Natural killer cell (primary cell): ENCODE results near the gene HS6ST3. TPM values are rescaled to one million over a fixed set of nuclear protein-coding genes. Genes with fewer than 3 reads are reported as not detected.

ENCODE experiments used
- ATAC-seq, 3 donors: fragments of 150-1000 bp in 2 of 3; fragments of 200-7000 bp in 1 of 3; cut with Tn5 transposase; 1 replicate in 1 of 3; 2 replicates in 2 of 3; pipeline ENCODE4 v1.10.0; 2021; ENCODE audit warnings: mild to moderate bottlenecking in 2 of 3, moderate library complexity in 2 of 3
- DNase-seq, 2 donors: peaks; one replicate each; pipeline versions ENCODE4 v3.0.0 to v3.0.0-alpha.2; 2013 to 2021; ENCODE audit warnings: mixed read lengths in 1 of 2
- H3K27ac ChIP-seq: one replicate; pipeline ENCODE4 v1.5.1; 2013; ENCODE audit warnings: mild to moderate bottlenecking, low read length
- H3K27me3 ChIP-seq: one replicate; pipeline ENCODE4 v1.6.1; 2013; ENCODE audit warnings: low read length; ENCODE audit not compliant: control insufficient read depth, insufficient read depth
- H3K36me3 ChIP-seq: one replicate; pipeline ENCODE4 v1.6.1; 2013; ENCODE audit warnings: low read length; ENCODE audit not compliant: control insufficient read depth, insufficient read depth
- H3K4me1 ChIP-seq: one replicate; pipeline ENCODE4 v1.6.1; 2013; ENCODE audit warnings: low read length; ENCODE audit not compliant: control insufficient read depth, insufficient read depth
- H3K4me3 ChIP-seq: one replicate; pipeline ENCODE4 v1.5.1; 2013; ENCODE audit warnings: low read length
- H3K9me3 ChIP-seq: one replicate; pipeline ENCODE4 v1.6.1; 2013; ENCODE audit warnings: low read length; ENCODE audit not compliant: control insufficient read depth, insufficient read depth
- H3K27ac Mint-ChIP-seq, 2 donors: one replicate each; pipeline ENCODE4 v1.8.0; 2022; ENCODE audit warnings: mild to moderate bottlenecking in 2 of 2, mixed read lengths in 2 of 2, moderate library complexity in 1 of 2
- H3K27me3 Mint-ChIP-seq, 2 donors: one replicate each; pipeline ENCODE4 v1.8.0; 2022; ENCODE audit warnings: low read depth in 2 of 2, mixed read lengths in 2 of 2
- H3K36me3 Mint-ChIP-seq: one replicate; pipeline ENCODE4 v1.8.0; 2022; ENCODE audit warnings: mixed read lengths
- H3K4me1 Mint-ChIP-seq, 2 donors: one replicate each; pipeline ENCODE4 v1.8.0; 2022; ENCODE audit warnings: mixed read lengths in 2 of 2
- H3K4me3 Mint-ChIP-seq: one replicate; pipeline ENCODE4 v1.8.0; 2022; ENCODE audit warnings: mild to moderate bottlenecking, moderate library complexity, mixed read lengths
- H3K9me3 Mint-ChIP-seq, 2 donors: one replicate each; pipeline ENCODE4 v1.8.0; 2022; ENCODE audit warnings: mixed read lengths in 2 of 2
- WGBS: methylation state at CpG from one replicate; pipeline ENCODE4 v1.1.7; 2013; ENCODE audit warnings: missing lambda C conversion rate; ENCODE audit not compliant: insufficient coverage; 5-methylcytosine and 5-hydroxymethylcytosine counted together
- intact Hi-C: fragments of 100-400 bp; cut with micrococcal nuclease; formaldehyde crosslinking; loops from one replicate; pipeline ENCODE4 v1.14.2; 2022
- total RNA-seq, 4 donors: library from RNA; stranded (reverse); fragments of 120-200 nt in 1 of 4; gene quantifications; one replicate each; pipeline versions ENCODE4 v1.2.3 to v1.2.4, GENCODE V29; 2013 to 2022
- TF ChIP-seq, protein P1 (sequence below): fragments of 200-600 bp; IDR thresholded peaks from one replicate; pipeline ENCODE4 v1.8.0; 2022; ENCODE audit warnings: antibody characterized with exemption

HS6ST3 gene
- total RNA-seq, 3 donors from 2014 or later (not counting 1 experiment from before 2014, with no cell fraction given): not detected

DNA sequence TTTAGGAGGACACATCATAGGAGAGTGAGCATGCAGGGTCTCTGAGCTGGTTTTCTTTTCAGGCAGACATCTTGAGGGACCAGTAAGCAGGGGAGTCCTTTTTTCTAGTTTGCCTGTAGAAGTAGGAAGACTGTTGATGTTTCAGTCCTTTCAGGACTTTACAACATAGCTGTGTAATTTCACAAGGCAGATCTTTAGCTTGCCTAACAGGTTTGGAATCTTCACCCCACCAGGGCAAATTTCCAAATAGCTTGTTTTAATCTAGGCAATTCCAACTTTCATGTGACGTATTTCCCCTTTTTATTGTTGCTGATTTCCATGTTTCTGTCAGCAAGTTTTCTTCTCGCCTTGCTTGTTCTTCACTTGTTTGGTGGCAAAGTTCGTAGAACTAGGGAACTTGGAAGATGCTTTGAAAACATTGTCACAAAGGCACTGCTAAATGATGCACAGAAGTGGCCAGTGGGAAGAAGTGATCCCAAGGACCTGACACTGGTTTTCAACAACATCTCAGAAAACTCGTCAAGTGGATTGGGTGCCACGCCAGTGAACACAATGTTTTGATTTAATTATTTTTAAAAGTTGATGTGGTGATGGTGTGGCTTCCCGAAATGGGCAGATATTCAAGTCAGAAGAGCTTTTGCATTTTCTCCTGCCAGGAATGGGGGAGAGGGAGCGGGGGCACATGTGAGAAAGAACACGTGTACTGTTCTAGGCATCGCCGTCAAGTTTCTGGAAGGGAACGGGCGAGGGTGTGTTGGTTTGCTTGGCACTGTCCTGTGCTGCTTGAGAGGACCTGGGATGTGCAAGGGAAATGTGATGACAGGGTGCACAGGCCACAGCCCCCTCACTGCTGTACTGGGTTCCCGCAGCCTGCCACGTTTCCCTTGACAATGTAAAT, 485.8 kb downstream of the HS6ST3 start:
- TF ChIP-seq, protein P1, sequence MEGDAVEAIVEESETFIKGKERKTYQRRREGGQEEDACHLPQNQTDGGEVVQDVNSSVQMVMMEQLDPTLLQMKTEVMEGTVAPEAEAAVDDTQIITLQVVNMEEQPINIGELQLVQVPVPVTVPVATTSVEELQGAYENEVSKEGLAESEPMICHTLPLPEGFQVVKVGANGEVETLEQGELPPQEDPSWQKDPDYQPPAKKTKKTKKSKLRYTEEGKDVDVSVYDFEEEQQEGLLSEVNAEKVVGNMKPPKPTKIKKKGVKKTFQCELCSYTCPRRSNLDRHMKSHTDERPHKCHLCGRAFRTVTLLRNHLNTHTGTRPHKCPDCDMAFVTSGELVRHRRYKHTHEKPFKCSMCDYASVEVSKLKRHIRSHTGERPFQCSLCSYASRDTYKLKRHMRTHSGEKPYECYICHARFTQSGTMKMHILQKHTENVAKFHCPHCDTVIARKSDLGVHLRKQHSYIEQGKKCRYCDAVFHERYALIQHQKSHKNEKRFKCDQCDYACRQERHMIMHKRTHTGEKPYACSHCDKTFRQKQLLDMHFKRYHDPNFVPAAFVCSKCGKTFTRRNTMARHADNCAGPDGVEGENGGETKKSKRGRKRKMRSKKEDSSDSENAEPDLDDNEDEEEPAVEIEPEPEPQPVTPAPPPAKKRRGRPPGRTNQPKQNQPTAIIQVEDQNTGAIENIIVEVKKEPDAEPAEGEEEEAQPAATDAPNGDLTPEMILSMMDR: no peak
- intact Hi-C loops: no loop called here
- Histone ChIP-seq H3K4me1 (no peaks in the 10 kb centered on the region), H3K27me3 (no peaks in the 10 kb centered on the region), H3K9me3 (no peaks in the 10 kb centered on the region), H3K4me3 (no peak overlapping the region), H3K36me3 (no peaks in the 10 kb centered on the region), H3K27ac (no peak overlapping the region)
- WGBS: 82% methylated on average over 14 of the region's 14 CpGs
- ATAC-seq: no peak
- no peak for DNase-seq
- Mint-ChIP-seq H3K36me3 (no peaks in the 10 kb centered on the region), H3K9me3 (peaks cover 2 to 6% of the 10 kb centered on the region in 2 donors), H3K27ac (no peak overlapping the region), H3K4me1 (no peaks in the 10 kb centered on the region), H3K27me3 (no peaks in the 10 kb centered on the region), H3K4me3 (no peak overlapping the region)

DNA sequence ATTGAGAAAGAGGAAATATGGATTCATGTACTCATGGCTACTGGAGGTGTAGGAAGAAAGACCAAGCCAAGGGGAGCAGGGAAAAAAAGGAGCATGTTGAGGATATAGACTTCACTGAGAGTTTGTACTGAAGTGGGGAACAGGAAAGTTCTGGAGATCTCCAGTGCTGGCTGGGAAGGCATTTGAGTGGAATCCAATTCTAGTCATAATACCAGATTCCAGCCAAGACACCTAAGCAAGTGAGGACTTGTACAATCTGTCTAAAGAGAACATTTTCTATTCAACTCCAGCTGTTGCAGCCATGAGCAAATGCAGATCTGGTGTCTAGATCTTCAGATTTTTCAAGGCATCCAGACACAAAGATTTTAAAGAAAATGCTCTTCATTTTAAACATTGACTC, 491.8 kb downstream of the HS6ST3 start:
- peaks cover 9 to 21% of the 10 kb centered on the region in 2 donors for H3K9me3 Mint-ChIP-seq
- no peaks in the 10 kb centered on the region for H3K27me3 Mint-ChIP-seq
- Histone ChIP-seq H3K4me3 (no peak overlapping the region), H3K27me3 (no peaks in the 10 kb centered on the region), H3K9me3 (no peaks in the 10 kb centered on the region), H3K27ac (no peak overlapping the region), H3K4me1 (no peaks in the 10 kb centered on the region), H3K36me3 (no peaks in the 10 kb centered on the region)
- TF ChIP-seq, protein P1: no peak
- DNase-seq: no peak
- no peaks in the 10 kb centered on the region for H3K36me3 Mint-ChIP-seq
- intact Hi-C loops: no loop called here
- no peak overlapping the region for H3K27ac Mint-ChIP-seq
- ATAC-seq: no peak
- H3K4me1 Mint-ChIP-seq: no peaks in the 10 kb centered on the region
- no peak overlapping the region for H3K4me3 Mint-ChIP-seq

DNA sequence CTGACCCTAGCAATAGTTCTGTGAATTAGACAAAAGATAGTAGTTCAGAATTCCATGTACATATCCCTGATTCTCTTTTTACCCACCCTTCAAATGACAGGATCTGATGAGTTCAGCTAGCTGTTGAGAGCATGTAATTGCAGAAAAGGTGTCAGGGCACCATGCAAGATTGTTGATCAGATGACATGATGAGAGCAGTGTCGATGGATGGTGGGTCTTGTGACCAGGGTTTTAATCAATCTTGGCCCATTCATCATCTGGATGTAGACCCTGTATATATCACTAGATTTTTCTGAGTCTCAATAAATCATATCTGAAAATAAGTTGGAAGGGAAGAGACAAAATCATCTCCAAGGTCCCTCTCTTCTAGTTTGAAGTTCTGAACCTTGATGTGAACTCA, 525.3 kb downstream of the HS6ST3 start:
- peaks cover 13 to 15% of the 10 kb centered on the region in 2 donors for H3K9me3 Mint-ChIP-seq
- DNase-seq (no peak), ATAC-seq (no peak)
- H3K36me3 Mint-ChIP-seq: no peaks in the 10 kb centered on the region
- no peaks in the 10 kb centered on the region for H3K4me1 ChIP-seq
- H3K4me3 Mint-ChIP-seq: no peak overlapping the region
- no peak overlapping the region for H3K4me3 ChIP-seq
- H3K36me3 ChIP-seq: no peaks in the 10 kb centered on the region
- no peaks in the 10 kb centered on the region for H3K4me1 Mint-ChIP-seq
- H3K9me3 ChIP-seq: no peaks in the 10 kb centered on the region
- no peak overlapping the region for H3K27ac ChIP-seq
- intact Hi-C loops: no loop called here
- TF ChIP-seq, protein P1: no peak
- H3K27ac Mint-ChIP-seq: no peak overlapping the region
- H3K27me3 Mint-ChIP-seq: no peaks in the 10 kb centered on the region
- 75% methylated on average over 1 of the region's 1 CpG for WGBS
- H3K27me3 ChIP-seq: no peaks in the 10 kb centered on the region
